H1 (cell line): Measurements from ENCODE around the gene WWP2. TPM values are rescaled to one million over a fixed set of nuclear protein-coding genes. Genes with fewer than 3 reads are reported as not detected.

Experiments
- SIRT6 ChIP-seq: IDR thresholded peaks from one replicate; pipeline ENCODE4 v1.7.1; 2012; ENCODE audit warnings: low read length, inconsistent platforms
- polyA plus RNA-seq, 7 experiments: library from polyadenylated mRNA; depleted of rRNA in 3 of 7; stranded (reverse) in 5 of 7; unstranded in 2 of 7; fragments of >200 nt in 5 of 7; fragments of 200-250 nt in 2 of 7; gene quantifications; 1 replicate in 5 of 7; 2 replicates in 1 of 7; 4 replicates in 1 of 7; pipeline versions ENCODE4 v1.2.1 to v1.2.3, GENCODE V29; 2011 to 2013; ENCODE audit warnings: missing spikeins in 2 of 7, mixed read lengths in 2 of 7
- total RNA-seq: library from RNA; stranded (reverse); fragmentation: NEBNext Ultra II Directional; extraction: Animal tissue kit (Norgen Biotek cat#: 25700); gene quantifications from 2 replicates; pipeline ENCODE4 v1.2.1, GENCODE V29; 2021

The WWP2 gene
- total and polyA plus RNA-seq, 2 of the 8 experiments (the other 6 are each of a cell fraction or from before 2014, with no cell fraction given), result 14.1 to 42.2 TPM

DNA sequence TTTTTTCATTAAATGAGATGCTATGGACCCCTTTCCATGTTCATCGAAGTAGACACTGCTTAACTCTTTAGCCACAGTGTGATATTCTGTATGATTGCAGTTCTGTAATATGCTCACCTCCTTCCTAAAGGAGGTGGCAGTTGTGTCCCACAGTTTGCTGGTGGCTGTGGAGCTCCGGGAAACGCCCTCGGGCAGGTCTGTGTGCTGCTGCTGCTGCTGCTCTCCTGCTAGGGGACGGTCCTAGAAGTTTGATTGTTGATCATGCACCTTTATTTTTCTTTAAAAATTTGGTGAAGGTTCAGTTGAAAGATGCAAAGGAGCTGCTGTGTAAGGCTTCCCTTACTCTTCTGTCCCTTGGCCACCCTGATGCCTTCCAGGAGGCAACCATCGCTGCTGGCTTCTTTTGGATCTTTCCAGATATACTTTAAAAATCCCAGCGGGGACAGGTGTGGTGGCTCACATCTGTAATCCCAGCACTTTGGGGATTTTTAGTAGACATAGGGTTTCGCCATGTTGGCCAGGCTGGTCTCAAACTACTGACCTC lies 180.6 kb downstream of the WWP2 start (continued):
- no peak for TF ChIP-seq SIRT6
